GM12874 (cell line): ENCODE data around the gene SATB2.

ENCODE experiments used
- TF ChIP-seq, protein P1 (sequence below): IDR thresholded peaks from 2 replicates; pipeline ENCODE4 v1.5.1; 2011; ENCODE audit warnings: low read depth, mild to moderate bottlenecking, control low read depth, low read length, moderate library complexity; ENCODE audit not compliant: insufficient read depth

The SATB2 gene

DNA sequence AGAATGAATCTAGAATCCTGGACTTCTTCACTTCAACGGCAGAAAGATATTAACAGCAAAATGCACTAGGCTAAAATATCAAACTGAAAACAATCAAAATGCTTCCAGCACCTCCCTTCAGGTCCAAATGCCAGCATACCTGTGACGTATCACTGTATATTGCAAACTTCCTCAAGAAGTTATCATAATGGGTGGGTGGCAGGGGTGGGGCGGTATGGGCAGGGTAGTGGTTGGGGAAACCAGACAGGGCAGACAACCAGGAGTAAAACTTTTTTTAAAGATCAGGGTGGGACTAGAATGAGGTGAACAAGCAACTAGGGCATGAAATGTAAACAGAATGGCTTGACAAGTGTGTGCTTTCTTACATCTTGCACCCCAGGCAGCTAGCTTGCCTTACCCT lies 140.9 kb downstream of the SATB2 start:
- TF ChIP-seq, protein P1, sequence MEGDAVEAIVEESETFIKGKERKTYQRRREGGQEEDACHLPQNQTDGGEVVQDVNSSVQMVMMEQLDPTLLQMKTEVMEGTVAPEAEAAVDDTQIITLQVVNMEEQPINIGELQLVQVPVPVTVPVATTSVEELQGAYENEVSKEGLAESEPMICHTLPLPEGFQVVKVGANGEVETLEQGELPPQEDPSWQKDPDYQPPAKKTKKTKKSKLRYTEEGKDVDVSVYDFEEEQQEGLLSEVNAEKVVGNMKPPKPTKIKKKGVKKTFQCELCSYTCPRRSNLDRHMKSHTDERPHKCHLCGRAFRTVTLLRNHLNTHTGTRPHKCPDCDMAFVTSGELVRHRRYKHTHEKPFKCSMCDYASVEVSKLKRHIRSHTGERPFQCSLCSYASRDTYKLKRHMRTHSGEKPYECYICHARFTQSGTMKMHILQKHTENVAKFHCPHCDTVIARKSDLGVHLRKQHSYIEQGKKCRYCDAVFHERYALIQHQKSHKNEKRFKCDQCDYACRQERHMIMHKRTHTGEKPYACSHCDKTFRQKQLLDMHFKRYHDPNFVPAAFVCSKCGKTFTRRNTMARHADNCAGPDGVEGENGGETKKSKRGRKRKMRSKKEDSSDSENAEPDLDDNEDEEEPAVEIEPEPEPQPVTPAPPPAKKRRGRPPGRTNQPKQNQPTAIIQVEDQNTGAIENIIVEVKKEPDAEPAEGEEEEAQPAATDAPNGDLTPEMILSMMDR = no peak

DNA sequence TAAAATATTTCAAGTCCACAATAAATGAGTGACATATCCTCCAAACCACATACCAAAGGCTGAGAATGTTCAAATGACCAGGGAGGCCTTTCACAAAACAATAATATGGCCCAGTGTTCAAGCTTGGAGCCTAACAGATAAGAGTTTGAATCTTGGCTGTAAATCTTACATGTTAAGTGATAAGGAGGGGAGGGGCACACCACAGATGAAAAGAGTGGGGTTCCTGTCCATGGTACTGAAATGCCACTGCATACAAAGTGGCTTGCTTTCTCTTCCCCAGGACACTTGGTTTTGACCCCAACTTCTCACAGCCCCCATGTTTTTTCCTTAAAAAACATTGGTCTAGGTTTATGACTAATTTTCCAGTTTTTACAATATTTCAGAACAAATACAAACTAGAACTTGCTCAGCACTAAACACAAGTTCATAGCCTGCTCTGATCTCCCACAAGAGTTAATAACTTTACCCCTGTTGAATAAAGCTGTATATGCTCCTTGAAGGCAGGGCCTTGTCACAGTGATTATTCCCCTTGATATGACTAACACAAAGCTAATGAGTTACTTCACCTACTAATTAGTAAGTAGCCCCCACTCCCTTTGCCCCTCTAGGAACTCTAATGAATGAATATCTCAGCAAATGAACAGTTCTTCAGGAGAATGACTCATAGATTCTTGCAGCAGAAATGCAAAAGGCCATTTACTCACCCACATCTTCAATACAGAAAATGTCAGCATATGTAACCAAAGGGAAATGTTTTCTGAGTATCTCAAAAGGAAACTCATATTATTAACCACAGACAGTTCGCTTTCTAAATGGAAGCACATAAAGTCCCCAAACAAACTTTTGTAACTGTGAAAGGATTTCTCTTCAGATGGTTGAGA lies 142.2 kb downstream of the SATB2 start:
- TF ChIP-seq, protein P1 = no peak

DNA sequence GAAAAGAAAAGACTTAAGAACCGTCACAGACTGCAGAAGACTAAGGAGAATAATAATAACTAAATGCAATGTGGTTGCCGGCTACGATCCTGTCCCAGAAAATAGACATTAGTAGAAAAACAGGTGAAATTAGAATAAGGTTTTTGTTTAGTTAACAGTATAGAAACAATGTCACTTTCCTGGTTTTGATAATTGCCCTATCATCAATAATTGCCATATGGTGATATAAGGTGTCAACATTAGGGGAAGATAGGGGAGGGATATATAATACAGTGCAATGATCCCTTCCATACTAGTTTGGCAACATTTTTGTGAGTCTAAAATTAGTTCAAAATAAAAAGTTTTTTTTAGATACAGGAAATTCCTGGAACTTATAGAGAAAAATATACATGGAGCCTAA lies 144.8 kb downstream of the SATB2 start:
- TF ChIP-seq, protein P1 = no peak

DNA sequence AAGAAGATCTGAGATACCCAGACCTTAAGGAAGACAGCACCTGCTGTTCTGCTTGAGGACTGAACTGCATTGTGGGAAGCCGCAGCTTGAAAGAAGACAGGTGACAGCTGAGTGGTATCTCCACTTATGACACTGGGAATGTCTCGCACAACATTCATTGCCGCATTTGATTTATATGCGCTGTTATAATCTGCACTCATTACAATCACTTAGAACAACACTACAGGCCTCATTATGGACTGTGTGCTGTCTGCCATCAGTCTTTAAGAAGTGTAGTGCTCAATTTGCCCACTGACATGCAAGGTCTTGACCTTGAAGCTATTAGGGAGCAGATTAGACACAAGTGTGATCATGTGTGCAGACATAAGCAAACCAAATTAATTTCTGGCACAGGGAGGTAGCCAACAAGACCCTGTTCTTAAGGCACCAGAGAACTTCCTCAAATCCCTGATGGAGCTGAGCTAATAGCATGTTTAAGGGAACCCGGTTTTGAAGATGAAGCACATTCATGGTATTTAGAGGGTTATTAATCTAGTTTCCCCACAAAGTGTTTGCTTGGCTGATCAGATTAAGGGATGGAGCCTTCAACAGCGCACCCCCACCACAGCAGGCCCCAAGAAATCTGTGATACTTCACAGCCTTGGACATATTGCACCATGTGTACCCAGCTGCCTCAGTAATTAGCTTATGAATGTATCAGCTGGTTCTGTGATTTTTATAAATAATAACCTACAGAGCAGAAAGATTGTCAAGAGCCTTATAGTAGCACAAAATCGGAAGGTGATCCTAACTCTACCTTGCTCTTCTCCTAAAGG lies 146.8 kb downstream of the SATB2 start:
- TF ChIP-seq, protein P1 = no peak

DNA sequence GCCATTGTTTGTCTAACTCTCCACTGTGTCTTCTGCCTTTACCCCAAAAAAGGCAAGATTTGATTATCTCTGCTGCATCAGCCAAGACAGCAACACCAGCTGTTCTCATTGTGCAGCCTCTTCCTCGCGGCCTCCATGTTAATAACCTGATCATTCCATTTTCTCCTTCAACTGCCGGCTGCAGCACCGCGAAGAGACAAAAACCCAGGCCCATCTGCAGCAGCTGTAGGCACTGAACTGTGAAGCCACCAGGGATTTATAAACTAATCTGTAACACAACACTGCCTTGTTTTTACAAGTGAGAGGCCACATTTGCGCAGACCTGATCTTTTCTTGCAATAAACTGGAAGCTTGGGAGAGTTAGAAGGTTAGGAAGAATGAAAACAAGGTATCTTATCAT lies 147.8 kb downstream of the SATB2 start:
- TF ChIP-seq, protein P1 = no peak

DNA sequence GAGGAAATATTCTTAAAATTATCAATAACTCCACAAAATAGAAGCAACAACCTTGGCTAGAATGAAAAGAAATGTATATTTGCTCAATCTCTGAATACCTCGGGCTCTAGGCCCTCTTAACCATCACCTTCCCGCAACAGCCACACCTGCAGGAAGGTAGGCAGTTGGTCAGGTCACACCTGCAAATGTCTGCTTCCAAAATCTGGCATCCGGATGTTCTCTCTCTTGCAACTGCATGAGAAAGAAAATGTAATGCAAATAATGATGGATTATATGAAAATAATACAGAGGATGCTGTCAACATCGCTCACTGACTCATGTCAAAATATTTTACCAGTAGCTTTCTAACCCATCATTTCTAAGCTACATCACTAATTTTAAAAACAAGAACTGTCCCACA lies 148.3 kb downstream of the SATB2 start:
- TF ChIP-seq, protein P1 = no peak

DNA sequence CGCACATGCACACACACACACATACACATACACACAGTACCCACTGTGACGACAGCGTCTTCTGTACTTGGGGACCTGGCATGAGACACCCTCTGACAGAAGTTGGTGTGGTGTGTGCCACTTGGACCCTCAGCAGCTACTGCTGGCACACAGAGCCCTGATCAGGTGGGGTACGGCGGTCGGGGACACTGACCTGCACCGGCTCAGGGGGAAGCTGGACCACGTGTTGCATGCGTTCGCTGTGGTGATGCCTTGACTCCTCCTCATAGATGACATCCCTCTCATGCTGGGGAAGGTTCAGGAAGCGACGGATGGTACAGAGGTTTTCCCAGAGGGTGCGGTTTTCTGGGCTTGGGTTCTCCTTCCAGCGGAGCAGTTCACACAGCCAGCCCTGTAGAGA lies 149.2 kb downstream of the SATB2 start:
- TF ChIP-seq, protein P1 = no peak
